Caki2 (cell line): ENCODE measurements around the gene REP15. TPM values are rescaled to one million over a fixed set of nuclear protein-coding genes. Genes with fewer than 3 reads are reported as not detected.
"Not testable (repeated sequence)": the region's sequence is repeated elsewhere in the genome, so short reads cannot be mapped to it uniquely, and the experiment has no call there.

Experiments used
- DNase-seq: peaks from one replicate; pipeline ENCODE4 v3.0.0-alpha.2; 2015; ENCODE audit warnings: low read depth
- in situ Hi-C: cut with HindIII; loops from 2 replicates; pipeline ENCODE4 v1.10.0; 2016; ENCODE audit warnings: low sequenced_read_pairs, low pct_unique_long_range_greater_than_20kb, mixed read lengths
- total RNA-seq: library from RNA; depleted of rRNA; stranded (reverse); fragments of >200 nt; shearing (Covaris generic); gene quantifications from 2 replicates; pipeline ENCODE4 v1.2.3, GENCODE V29; 2014; ENCODE audit warnings: low replicate concordance; rRNA removed

REP15 gene
- total RNA-seq, 1 experiment from 2014 or later, result not detected

- no peak for DNase-seq
- in situ Hi-C loops, result no loop called here
Measured at GRCh38 chr12:27743601-27744000, 47.4 kb downstream of the REP15 start.

GRCh38 chr12:27745734-27746133 is 49.5 kb downstream of the REP15 start:
- DNase-seq, in situ Hi-C loops: not testable (repeated sequence)

Other genes starting within 250 kb of the REP15 start
- gene SMCO2, start 249.7 kb upstream of the REP15 start, total RNA-seq, result 0.78 TPM in 1 of 2 replicates, not detected in the other
- gene PPFIBP1, start 172.2 kb upstream of the REP15 start, total RNA-seq, result 50.7 and 55.8 TPM in 2 replicates
- 59.5 and 64.1 TPM in 2 replicates for gene MRPS35, start 14.4 kb downstream of the REP15 start, total RNA-seq
- gene KLHL42, start 83.8 kb downstream of the REP15 start, total RNA-seq, result 12.8 and 19.7 TPM in 2 replicates
- gene MANSC4, start 83.8 kb downstream of the REP15 start, total RNA-seq, result not detected in 2 replicates